HG02763 (cell line): ENCODE results near the gene LRRN2.

Source experiments
- ATAC-seq: cut with Tn5 transposase; IDR thresholded peaks from one replicate; pipeline ENCODE4 v1.9.1; 2021; ENCODE audit warnings: mild to moderate bottlenecking, moderate library complexity; ENCODE audit not compliant: unreplicated experiment

Gene LRRN2

DNA sequence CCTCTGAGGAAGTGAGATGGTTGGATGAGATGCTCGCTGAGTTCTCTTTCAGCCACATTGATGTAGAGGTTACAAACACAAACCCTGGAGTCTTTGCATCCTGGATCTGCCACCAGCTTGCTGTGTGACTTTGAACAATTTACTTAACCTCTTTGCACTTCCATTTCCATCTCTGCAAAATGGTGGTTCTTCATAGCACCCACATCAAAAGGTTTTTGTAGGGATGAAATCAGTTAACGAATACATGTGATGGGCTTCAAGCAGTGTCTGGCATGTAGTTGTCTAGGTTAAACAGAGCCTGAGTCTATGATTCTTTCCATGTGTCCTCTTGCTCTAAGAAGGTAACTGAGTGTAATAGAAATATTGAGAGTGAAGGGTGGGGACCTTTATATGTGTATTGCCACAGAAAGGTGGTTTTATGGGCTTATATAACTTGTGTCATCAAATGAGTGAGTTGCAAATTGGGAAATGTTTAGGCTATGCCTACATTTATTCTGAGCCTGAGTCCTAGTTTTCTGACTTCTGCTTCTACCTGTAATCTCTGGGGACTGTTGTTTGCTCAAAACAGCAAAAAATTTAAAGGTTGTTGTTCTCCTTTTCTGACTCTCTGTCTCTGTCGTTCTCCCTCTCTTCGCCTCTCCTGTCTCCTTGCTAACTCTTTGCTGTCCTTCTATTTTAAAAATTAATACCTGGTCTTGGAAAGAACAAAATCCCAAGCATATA is 27.3 kb upstream of the LRRN2 start:
- no peak for ATAC-seq

DNA sequence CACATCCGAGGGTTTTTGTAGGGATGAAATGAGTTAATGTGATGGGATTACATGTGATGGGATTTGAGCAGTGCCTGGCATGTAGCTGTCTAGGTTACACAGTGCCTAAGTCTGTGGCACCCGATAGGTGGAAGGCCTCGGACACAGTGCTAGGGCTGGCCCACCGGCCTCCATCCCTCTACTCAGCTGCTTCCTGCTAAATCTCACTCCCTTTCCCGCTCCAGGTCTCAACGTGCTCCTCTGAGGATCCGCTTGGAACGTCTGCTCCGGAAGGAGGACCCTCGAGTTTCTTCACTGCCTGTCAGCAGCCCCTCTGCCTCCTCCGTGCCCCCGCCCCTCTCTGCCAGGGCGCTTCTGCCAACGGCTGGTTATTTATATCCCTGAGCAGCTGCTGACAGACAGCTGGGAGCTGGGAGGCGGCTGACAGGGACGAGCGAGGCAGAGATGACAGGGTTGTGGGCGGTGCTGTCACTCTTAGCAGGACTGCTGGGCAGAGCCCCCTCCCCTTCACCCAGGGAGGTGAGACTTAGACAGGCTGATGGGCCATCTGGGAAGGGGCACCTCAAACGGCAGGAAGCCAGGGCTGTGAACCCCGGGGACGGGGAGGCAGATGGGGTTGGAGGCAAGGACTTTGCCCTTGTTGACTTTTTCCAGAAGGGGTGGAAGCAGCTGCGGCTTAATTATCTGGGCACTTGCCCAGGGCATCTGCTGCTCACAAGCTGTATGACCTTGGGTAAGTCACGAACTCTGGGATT is 26.6 kb upstream of the LRRN2 start:
- ATAC-seq = no peak

DNA sequence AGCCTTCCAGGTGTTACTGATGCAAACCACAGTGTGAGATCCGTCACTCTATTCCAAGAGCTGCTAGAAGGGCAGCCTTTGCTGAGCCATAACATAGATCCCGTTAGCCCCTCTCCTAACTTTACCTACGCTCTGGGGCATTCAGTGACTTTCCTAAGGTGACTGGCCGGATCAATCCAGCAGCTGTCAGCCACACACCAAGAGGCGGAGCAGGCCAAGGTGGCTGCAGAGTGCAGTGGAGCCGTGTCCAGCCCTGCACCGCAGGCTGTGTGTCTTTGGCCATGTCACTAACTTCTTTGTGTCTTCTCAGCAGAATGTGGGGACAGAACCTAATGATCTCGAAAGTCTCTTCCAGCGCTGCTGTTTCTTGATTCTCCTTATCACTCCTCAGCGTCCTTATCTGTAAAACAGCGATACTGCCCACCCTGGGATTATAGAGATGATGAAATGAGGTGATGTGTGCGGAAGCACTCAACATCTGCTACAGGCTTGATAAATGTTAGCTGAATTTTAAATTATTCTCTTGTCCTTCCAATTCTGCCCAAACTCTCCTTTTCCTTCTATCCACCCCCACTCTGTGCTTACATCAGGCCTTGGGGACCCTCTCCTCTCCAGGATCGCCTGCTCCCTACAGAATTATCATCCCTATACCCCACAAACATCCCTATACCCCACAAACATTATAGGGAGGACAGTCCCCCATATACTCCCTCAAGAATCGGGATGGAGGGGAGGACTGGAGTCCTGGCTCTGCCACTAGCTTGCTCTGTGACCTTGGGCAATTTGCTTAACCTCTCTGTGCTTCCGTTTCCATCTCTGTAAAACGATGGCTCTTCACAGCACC is 25.8 kb upstream of the LRRN2 start:
- ATAC-seq = no peak

DNA sequence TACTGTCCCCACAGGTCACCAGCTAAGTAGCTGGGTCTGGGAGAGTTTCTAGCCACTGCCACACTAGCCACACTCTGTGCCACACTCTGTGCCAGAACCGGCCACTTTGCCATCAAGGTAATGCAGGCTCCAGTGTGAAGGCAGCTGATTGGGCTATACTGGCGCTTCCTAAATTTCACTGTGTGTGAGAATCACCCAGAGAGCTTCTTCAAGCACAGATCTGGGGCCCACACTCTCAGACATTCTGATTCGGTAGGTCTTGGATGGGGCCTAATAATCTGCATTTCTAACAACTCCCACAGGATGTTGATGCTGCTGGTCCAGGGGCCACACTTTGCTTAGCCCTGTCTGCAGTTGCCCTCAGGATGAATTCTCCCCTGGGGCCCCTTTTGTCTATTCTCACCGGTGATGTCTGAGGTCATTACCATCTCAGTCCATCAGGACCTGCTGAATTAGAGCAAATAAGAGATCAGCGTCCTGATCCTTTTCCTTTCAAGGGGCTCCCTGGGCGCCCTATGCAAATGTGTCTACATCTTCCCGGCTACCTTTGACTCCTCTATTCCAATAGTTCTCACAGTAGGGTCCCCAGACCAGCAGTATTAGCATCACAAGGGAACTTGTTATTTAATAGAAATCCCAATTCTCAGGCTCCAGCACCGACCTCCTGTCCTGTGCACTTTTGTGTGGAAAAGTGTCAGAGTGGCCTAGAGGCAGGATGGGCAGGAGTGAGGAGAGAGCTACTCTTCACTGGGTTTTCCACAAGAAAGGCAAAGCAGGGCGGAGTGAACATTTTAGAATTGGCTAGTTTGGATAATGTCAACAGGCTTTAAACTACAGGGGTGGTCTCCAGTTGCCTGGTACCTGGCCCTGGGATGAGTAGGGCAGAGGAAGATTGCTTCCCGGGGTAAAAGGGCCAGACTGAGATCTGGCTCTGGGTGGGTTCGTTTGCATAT is 24.7 kb upstream of the LRRN2 start:
- ATAC-seq = no peak

DNA sequence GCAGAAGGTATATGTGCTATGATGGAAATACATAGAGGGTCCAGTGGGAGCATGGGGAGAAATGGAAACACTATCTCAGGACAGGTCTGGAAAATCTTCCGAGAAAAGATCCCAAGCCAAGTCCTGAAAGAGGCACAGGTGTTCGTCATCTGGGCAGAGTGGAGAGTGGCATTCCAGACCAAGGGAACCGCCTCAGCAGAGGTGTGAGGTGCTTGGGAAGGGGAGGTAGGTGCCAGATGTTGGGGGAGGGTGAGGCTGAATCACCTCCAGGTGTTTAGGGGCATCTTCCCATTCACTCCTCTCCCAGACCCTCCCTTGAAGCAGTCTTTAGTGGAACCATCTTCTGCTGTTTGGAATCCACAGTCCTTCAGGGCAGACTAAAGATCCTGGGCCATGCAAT is 23.5 kb upstream of the LRRN2 start:
- no peak for ATAC-seq

DNA sequence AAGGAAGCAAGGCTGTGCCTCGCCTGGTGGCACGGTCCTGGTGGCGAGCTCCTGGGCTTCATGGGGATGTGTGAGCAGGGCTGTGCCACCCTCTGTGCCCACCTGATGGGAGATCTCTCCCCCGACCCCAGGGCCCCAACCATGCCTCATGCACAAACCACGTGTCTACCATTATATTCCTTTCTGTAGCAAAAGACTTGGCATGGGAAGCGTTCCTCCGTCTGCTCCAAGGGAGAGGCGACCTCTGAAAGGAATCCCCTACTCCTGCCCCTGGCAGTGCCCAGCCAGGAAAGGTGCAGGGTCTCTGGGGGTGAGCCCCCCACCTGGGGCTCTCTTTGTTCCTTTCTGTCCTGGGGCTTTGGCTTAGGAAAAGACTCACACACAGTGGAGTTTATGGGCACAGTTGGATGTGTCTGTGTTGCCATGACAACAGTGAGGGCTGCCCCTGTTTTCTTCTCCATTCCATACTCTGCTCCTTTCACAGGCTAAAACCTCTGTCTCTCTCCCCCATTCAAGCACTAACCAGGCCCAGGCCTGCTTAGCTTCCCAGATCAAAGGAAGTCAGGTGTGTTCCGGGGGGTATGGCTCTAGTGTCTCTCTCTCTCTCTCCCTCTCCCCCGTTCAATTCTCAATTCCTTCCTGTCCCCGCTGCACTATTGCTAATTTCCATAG is 21.4 kb upstream of the LRRN2 start:
- ATAC-seq = no peak

DNA sequence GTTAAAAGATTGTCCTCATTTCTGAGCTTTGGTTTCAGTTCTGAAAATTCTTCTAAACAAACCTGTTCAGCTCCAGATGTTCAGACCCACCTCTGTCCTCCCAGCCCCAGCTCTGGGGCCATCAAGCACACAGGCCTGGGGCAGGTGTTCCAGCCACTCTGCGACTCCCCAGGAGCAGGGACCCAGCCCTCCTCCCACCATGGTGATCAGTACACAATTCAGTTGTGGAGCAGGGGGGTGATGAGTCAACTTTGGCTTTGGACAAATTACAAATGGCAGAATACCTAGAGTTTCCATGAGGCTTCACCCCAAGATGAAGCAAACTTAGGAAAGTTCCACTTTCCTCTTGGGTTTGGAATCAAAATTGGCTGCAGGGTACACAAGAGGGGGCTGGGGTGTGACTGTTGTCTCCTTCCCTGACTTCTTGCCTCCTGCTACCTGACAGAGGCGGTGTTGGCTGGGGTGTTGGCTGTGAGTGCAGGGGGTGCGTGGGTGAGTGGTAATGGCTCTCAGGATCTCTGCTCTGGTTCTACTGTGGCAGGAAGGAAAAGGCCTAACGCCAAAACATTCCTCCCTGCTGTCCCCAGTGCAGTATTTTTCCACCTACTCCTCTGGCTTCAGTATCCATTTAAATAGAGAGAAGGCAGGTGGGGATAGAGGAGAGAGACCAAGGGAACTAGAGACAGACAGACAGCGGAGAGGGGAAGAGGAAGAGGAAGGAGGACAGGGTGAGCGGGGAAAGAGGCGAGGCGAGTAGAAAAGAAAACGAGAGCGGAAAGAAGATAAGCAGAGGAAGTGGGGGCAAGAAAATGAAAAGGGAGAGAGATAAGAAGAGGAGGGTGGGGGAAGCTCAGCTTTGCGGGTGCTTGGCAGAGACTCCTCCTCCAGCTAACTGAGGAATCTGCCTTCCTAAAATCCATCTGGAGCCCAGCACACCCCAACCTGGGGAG is 20.6 kb upstream of the LRRN2 start:
- ATAC-seq = no peak

DNA sequence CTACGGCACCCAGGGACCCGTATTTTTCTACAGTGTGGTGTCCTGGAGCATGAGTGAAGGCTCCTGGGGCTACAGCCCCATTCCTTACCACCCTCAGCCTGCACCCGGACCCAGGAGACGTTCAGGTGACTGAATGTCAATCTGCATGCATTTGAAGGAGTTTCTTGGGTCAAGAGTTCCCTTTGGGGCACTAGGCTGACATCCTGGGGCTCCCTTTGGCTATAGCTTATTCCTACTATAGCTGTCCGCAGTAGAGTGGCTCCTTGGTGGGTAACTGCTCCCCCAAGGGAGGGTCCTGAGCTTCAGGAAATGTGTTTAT is 19.9 kb upstream of the LRRN2 start:
- ATAC-seq = no peak

DNA sequence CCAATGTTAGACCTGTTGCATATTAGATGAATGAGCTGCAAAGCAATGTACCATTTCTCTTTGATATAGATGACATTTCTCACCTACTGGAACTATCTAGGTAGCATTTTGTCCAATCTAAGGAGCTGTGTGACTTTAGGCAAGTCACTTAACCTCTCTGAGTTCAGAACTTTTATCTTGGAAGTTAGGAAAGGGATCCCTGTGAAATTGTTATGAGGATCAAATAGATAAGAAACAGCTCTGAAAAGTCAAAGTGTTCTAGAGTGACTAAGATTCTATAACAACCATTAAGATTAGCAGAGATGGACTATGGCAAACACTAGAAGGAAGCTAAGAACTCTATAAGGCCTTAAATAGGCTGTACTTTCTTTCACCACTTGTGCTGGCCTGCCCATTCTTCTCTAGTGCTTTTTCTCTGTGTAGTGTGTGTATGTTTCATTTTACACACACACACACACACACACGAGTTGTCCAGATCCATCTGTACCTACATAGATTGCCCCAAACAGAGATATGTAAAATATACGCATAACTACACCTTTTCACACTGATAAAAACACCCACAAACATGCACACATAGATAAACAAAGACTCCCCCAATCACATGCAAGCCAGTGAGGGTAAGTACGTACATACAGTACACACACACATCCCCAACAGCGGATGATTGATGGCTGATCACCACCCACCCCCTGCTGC is 19.4 kb upstream of the LRRN2 start:
- no peak for ATAC-seq

DNA sequence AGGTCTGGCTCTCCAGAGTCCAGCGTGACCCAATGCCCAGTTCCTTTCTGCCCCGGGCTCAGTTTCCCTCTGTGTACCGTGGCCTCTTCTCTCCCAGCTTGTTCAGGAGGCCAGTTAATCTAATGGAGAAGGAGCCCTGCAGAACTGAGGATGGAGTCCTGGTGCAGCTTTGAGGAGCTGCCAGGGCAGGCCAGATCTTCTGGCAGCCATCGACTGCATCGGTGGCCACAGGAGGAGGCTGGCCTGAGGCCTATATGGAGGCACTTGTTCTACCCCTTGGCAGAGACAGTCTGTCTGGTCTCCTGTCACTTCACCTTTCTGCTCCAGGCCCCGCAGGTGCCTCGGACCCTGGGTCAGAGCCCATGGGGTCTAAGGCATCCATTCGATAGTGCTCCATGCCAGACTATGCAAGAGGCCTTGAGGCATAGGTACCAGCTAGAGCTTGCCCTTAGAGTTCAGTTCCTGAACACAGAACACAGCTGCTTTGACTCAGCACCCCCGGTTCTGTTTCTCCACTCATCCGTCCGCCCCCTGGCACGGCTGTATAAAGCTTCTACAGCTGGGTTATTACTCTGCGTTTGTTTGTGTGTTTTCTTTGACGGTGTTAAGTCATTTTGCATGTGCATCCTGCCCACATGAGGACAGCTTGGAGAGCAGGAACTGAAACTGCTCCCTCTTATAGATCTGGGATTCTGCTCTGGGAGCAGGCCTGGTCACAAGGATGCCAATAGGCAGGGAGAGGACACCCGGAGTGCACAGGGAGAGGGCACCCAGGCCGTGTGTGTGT is 18.5 kb upstream of the LRRN2 start:
- ATAC-seq = no peak

DNA sequence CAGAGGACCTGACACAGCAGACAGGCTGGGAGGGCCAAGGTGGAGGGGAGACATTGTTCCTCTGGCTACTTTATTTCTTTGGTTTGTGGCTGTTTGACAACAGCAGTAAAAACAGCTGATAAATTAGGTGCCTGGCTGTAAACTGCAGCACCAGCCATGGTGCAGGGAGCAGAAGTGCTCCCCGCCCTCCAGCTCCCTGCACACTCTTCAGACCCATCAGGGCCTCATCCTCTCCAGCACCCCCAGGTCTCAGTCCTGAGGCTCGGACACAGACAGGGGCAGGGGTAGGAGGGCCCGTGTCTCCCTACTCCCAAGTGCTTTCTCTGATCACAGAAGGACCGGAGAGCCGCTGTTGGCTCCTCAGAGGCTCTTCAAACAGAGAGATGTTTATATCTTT is 17.7 kb upstream of the LRRN2 start:
- no peak for ATAC-seq

DNA sequence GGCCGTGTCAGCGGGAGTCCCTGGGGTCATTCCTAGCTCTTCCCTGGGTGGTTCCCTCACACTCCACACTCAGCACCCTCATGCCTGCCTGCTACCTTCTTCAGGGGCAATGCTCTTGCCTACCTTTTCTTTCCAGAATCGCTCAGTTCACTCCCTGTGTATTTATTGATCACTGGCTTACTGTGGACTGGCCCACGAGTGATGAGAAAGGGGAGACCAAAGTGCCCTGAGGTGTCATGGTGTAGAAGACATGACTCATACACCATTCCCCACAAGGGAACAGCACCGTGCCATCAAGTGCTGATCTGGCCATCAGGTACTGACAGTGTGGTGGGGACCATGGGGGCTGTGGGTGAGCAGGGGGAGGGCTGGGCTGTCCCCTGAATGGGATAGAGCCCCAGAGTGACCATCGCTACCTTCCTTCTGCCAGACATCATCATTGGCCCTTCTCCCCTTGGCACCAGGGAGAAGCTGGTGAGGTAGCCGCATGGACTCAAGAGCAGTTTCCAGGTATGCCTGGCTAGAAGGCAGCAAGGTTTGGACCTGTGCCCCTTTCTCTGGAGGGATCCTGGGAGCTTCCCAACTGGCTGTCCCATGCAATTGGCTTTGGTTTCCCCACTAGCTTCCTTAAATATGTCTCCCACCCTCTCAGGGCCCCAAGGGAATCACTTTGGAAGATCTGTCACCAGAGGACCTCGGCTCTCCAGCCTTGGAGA is 17.2 kb upstream of the LRRN2 start:
- ATAC-seq = no peak

DNA sequence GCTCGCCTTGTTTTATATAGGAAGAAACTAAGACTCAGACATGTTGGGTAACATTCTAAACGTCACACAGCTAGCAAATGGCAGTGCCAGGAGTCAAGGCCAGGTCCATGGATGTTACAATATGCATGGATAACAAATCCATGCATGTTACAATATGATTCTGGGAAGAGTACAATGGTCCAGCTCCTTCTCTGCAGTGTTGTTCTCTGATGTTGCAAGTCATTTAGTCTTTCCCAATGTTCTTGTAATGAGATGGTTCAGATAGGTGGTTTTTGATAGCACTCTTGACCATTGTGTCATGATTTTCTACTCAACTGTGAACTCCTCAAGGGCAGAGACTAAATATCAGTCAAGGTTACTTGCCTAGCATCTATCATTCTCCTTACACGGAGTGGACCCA is 15.7 kb upstream of the LRRN2 start:
- no peak for ATAC-seq

DNA sequence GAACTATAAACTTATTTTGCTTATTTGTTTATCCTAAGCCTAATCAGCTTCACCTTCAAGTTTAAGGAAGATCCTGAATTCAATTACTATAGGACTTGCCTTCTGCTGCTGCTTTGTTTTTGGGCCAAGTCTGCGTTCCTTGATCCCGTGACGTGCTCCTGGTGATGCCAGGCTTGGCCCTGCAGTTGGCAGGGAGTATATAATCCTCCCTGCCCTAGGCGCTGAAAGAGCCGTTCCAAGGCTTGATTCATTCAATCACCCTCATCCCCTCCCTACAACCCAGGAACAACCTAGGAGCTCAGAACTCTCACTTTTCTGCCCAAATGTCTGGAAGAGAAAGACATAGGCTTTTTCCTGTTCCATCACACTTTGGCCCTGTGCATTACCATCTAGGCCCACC is 12.4 kb upstream of the LRRN2 start:
- no peak for ATAC-seq

DNA sequence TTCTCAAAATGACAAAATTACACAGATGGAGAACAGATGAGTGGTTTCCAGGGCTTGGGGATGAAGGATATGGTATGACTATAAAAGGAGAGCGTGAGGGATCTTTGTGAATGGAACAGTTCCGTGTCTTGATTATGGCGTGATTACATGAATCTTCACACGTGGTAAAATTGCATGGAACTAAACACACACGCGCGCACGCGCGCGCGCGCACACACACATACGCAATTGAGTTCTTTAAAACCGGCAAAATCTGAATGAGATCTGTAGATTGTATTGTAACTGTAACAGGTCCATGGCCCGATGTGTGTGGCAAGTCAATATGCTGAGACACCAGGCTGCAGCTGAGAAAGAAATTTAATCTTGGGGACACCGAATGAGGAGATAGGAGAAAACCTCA is 11.1 kb upstream of the LRRN2 start:
- no peak for ATAC-seq

DNA sequence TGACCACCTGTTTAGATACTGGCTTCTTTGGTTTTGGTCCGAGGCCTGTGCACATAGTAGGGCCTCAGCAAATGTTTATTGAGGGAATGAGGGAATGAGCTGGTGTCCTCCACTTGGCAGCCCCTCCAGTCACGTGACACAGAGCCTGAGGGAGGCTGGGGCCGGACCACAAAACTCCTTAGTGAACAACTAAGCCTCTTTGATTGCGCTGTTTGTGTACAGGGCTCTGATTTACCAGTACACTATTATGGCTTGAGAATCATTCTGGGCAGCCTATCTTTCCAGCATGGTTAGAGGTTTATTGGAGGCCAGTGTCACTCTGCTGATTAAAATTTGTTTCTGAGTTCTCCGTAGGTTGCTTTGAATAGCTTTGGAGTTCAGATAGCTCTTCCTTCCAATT is 10.2 kb upstream of the LRRN2 start:
- no peak for ATAC-seq

DNA sequence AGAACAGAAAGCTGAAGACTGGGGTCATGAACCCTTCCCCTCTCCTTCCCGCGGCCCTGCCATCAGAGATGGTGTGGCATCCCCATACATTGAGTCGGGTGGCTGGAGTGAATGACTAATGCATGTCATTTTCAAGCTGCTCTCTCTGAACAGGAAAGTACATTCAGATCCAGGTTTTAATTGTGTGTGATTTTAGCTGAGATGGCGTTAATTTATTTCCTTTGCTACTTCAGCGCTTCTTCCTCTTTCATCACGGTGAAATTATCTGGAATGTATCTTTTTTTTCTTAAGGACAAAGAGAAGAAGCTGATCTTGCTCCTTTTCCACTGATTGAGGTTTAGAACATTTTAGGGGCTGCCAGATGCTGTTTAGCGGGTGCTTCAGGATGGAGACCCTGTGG is 8.6 kb upstream of the LRRN2 start:
- ATAC-seq = no peak
